Mesodermal cell (in vitro differentiated cells): ENCODE data around the gene PLSCR3.

ENCODE experiments used
- H3K27ac ChIP-seq: 2 replicates; pipeline ENCODE4 v1.7.0; 2013; ENCODE audit warnings: mild to moderate bottlenecking, low read depth, low read length, moderate library complexity; ENCODE audit not compliant: severe bottlenecking
- H3K36me3 ChIP-seq: 2 replicates; pipeline ENCODE4 v1.7.1; 2013; ENCODE audit warnings: mild to moderate bottlenecking, low read length, moderate library complexity; ENCODE audit not compliant: control insufficient read depth, insufficient read depth
- H3K4me1 ChIP-seq: one replicate; pipeline ENCODE4 v1.7.1; 2013; ENCODE audit warnings: mild to moderate bottlenecking, low read length; ENCODE audit not compliant: insufficient read depth, control insufficient read depth, poor library complexity, severe bottlenecking
- H3K4me3 ChIP-seq: 2 replicates; pipeline ENCODE4 v1.7.0; 2013; ENCODE audit warnings: low read length, control low read depth, mild to moderate bottlenecking; ENCODE audit not compliant: insufficient read depth, poor library complexity, severe bottlenecking; ENCODE audit errors: extremely low read depth
- H3K9me3 ChIP-seq: 2 replicates; pipeline ENCODE4 v1.7.1; 2013; ENCODE audit warnings: mild to moderate bottlenecking, low read length, moderate library complexity; ENCODE audit not compliant: control insufficient read depth
- whole genome bisulfite sequencing, 2 experiments: methylation state at CpG; one replicate each; pipeline ENCODE4 v1.1.5; 2013; ENCODE audit warnings: missing lambda C conversion rate in 2 of 2; ENCODE audit not compliant: insufficient coverage in 2 of 2; 5-methylcytosine and 5-hydroxymethylcytosine counted together

The PLSCR3 gene

GRCh38 chr17:7413346-7413985 lies 19.1 kb upstream of the PLSCR3 start:
- H3K4me1 ChIP-seq = peaks cover 4% of the 10 kb centered on the region
- no peaks in the 10 kb centered on the region for H3K9me3 ChIP-seq
- no peak overlapping the region for H3K4me3 ChIP-seq
- WGBS, 2 experiments = 90 to 100% methylated on average over 1 to 4 of the region's 6 CpGs
- peaks cover 46% of the 10 kb centered on the region for H3K36me3 ChIP-seq
- no peak overlapping the region for H3K27ac ChIP-seq

- WGBS, 2 experiments = 91 to 96% methylated on average over 6 to 8 of the region's 8 CpGs
- peaks cover 4% of the 10 kb centered on the region for H3K4me1 ChIP-seq
- H3K36me3 ChIP-seq = peaks cover 47% of the 10 kb centered on the region
Observed at GRCh38 chr17:7411427-7411750, 17.1 kb upstream of the PLSCR3 start.

GRCh38 chr17:7410634-7411426 lies 16.5 kb upstream of the PLSCR3 start:
- H3K9me3 ChIP-seq = no peaks in the 10 kb centered on the region
- peaks cover 46% of the 10 kb centered on the region for H3K36me3 ChIP-seq
- H3K4me3 ChIP-seq = no peak overlapping the region
- H3K4me1 ChIP-seq = peaks cover 4% of the 10 kb centered on the region
- H3K27ac ChIP-seq = no peak overlapping the region
- WGBS, 2 experiments = 92 to 96% methylated on average over 14 to 25 of the region's 25 CpGs

More at GRCh38 chr17:7411427-7411750, 17.1 kb upstream of the PLSCR3 start:
- Histone ChIP-seq H3K4me3 (no peak overlapping the region), H3K9me3 (no peaks in the 10 kb centered on the region), H3K27ac (no peak overlapping the region)

- peaks cover 35% of the 10 kb centered on the region for H3K36me3 ChIP-seq
- WGBS, 2 experiments = 97 to 98% methylated on average over 5 to 6 of the region's 6 CpGs
Observed at GRCh38 chr17:7409716-7410115, 15.4 kb upstream of the PLSCR3 start.

GRCh38 chr17:7408863-7409262 lies 14.5 kb upstream of the PLSCR3 start:
- Histone ChIP-seq H3K4me3 (no peak overlapping the region), H3K9me3 (no peaks in the 10 kb centered on the region), H3K27ac (no peak overlapping the region), H3K4me1 (peaks cover 4% of the 10 kb centered on the region), H3K36me3 (peaks cover 29% of the 10 kb centered on the region)
- WGBS, 2 experiments = 95 to 96% methylated on average over 5 to 6 of the region's 6 CpGs

More at GRCh38 chr17:7409716-7410115, 15.4 kb upstream of the PLSCR3 start:
- Histone ChIP-seq H3K9me3 (no peaks in the 10 kb centered on the region), H3K4me1 (peaks cover 4% of the 10 kb centered on the region), H3K27ac (no peak overlapping the region), H3K4me3 (no peak overlapping the region)

- 94 to 95% methylated on average over 39 to 58 of the region's 58 CpGs for WGBS, 2 experiments
- Histone ChIP-seq H3K27ac (no peak overlapping the region), H3K4me1 (peaks cover 4% of the 10 kb centered on the region), H3K36me3 (peaks cover 29% of the 10 kb centered on the region), H3K9me3 (no peaks in the 10 kb centered on the region), H3K4me3 (no peak overlapping the region)
Observed at GRCh38 chr17:7408252-7408727, 14.0 kb upstream of the PLSCR3 start.

- no peak within 1 kb of the TSS for H3K4me3 ChIP-seq
Observed at GRCh38 chr17:7407485-7408251, 13.3 kb upstream of the PLSCR3 start, which contains the start of gene NLGN2. NLGN2 (plus strand) TSS chr17:7407845; CDS start chr17:7408256, 411 bp downstream.

GRCh38 chr17:7407082-7407481 lies 12.8 kb upstream of the PLSCR3 start:
- Histone ChIP-seq H3K4me1 (peaks cover 3% of the 10 kb centered on the region), H3K4me3 (no peak overlapping the region), H3K9me3 (no peaks in the 10 kb centered on the region), H3K36me3 (peaks cover 32% of the 10 kb centered on the region), H3K27ac (no peak overlapping the region)
- 80 to 100% methylated on average over 3 to 4 of the region's 13 CpGs for WGBS, 2 experiments

More at GRCh38 chr17:7407485-7408251, 13.3 kb upstream of the PLSCR3 start, which contains the start of gene NLGN2:
- Histone ChIP-seq H3K4me1 (peaks cover 3% of the 10 kb centered on the region), H3K9me3 (no peaks in the 10 kb centered on the region), H3K27ac (no peak within 1 kb of the TSS), H3K36me3 (peaks cover 32% of the 10 kb centered on the region)
- 75 to 90% methylated on average over 2 to 4 of the region's 12 CpGs for WGBS, 2 experiments

- Histone ChIP-seq H3K36me3 (peaks cover 34% of the 10 kb centered on the region), H3K4me3 (peak overlapping the region; percentile 75), H3K4me1 (peaks cover 3% of the 10 kb centered on the region), H3K9me3 (no peaks in the 10 kb centered on the region), H3K27ac (no peak overlapping the region)
- 11 to 26% methylated on average over 3 of the region's 12 CpGs for WGBS, 2 experiments
Observed at GRCh38 chr17:7406235-7406825, 12.0 kb upstream of the PLSCR3 start.
